WI38 (cell line): ENCODE results near the gene APP.

Experiments
- H3K4me3 ChIP-seq: 2 replicates; pipeline ENCODE4 v1.5.1; 2011; ENCODE audit warnings: low read depth, mild to moderate bottlenecking, control low read depth, low read length
- TF ChIP-seq, protein P1 (sequence below): IDR thresholded peaks from 2 replicates; pipeline ENCODE4 v1.5.1; 2012; ENCODE audit warnings: low read depth, mild to moderate bottlenecking, control low read depth, low read length

APP gene

DNA sequence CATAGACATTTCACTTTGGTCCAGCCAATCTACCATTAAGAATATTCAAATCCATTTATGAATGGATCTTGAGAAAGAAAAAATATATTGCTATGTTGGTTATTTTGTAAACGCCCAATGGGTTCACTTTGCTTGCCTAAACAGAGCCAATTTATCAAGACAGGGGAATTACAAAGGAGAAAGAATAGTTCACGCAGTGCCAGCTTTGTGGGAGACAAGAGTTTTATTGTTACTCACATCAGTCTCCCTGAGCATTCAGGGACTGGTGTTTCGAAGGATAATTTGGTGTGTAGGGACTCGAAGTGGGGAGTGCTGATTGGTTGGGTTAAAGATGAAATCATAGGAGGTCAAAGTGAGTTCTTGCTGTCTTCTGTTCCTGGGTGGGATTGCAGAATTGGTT, 300.5 kb downstream of the APP start:
- TF ChIP-seq, protein P1, sequence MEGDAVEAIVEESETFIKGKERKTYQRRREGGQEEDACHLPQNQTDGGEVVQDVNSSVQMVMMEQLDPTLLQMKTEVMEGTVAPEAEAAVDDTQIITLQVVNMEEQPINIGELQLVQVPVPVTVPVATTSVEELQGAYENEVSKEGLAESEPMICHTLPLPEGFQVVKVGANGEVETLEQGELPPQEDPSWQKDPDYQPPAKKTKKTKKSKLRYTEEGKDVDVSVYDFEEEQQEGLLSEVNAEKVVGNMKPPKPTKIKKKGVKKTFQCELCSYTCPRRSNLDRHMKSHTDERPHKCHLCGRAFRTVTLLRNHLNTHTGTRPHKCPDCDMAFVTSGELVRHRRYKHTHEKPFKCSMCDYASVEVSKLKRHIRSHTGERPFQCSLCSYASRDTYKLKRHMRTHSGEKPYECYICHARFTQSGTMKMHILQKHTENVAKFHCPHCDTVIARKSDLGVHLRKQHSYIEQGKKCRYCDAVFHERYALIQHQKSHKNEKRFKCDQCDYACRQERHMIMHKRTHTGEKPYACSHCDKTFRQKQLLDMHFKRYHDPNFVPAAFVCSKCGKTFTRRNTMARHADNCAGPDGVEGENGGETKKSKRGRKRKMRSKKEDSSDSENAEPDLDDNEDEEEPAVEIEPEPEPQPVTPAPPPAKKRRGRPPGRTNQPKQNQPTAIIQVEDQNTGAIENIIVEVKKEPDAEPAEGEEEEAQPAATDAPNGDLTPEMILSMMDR: no peak
- no peak overlapping the region for H3K4me3 ChIP-seq

GRCh38 chr21:25867061-25867460, 303.5 kb downstream of the APP start:
- H3K4me3 ChIP-seq: no peak overlapping the region
- TF ChIP-seq, protein P1: no peak

- TF ChIP-seq, protein P1: no peak
- no peak overlapping the region for H3K4me3 ChIP-seq
Observed at GRCh38 chr21:25863747-25864146, 306.8 kb downstream of the APP start.

DNA sequence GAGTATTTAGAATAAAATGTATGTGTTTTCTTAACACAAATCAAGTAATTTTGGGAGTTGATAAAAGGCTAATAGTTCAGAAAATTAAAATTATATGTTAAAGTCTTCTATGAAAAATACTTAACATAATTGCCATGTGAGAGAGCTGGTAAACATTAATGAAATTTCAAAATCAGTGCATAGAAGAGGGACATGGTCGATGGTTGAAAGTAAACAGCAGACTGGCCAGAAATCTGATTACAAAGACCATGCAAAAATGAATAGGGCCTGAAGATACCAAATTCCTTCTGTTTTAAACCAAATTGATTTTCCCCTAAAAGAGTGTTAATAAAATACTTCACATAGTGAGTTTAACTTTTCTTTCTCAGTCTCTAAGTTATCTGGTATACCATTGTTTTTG, 307.5 kb downstream of the APP start:
- TF ChIP-seq, protein P1: no peak
- H3K4me3 ChIP-seq: no peak overlapping the region

GRCh38 chr21:25862596-25862995, 308.0 kb downstream of the APP start:
- TF ChIP-seq, protein P1: peak; percentile 76
- H3K4me3 ChIP-seq: no peak overlapping the region

DNA sequence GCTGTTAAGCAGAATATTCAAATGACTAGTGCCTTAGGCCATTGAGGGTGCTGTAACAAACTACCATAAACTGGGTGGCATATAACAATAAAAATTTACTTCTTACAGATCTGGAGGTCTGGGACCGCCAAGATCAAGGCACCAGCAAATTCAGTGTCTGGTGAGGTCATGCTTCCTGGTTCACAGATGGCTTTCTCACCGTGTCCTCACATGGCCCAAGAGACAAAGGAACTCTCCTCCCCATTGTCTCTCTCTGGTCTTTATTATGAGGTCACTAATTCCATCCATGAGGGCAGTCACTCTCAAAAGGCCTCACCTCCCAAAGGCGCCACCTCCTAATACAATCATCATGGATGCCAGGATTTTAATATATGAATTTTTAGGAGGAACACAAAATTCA, 308.5 kb downstream of the APP start:
- TF ChIP-seq, protein P1: no peak
- no peak overlapping the region for H3K4me3 ChIP-seq

DNA sequence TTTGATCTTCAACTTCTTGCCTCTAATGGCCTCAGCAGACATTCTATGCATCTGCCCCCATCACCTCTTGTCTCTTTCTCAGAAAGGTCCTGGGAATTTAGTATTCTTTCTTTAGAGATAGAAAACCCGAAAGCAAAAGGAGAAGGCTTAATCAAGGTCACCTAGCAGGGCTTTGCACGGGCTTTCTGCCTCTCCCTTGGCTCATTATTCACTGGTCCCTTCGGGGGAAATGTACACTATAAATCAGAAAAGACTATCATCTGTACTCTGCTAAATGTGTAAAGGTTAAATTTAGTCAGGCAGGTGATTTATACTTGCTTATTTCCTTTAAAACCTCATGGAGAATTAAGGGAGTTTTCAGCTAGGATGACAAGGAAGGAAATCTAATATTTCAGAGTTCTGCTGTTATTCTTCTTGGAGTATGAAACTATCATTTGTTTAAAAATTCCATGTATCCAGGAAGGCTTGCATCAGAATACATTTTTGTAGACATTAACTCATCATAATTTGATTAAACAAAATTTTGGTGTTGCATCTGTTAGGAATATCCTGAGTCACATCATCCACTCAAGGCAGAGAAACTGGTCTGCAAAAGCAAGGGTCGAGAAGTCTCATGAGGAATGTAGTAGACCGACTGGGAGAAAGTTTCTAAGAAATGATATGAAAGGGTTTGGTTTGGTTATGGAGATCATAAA, 311.2 kb downstream of the APP start:
- TF ChIP-seq, protein P1: no peak
- no peak overlapping the region for H3K4me3 ChIP-seq
